ENCODE data around the gene FHL2. TPM values are rescaled to one million over a fixed set of nuclear protein-coding genes. Genes with fewer than 3 reads are reported as not detected.

FHL2 gene
- total and polyA plus RNA-seq, 2 of the 13 experiments (the other 11 are each of a cell fraction or from before 2014, with no cell fraction given): 1.9 to 74.8 TPM

- TF ChIP-seq ZNF34 (CRISPR knock-in tag; IDR thresholded peaks at IDR 0.05; ENCODE audit: borderline replicate concordance) (0 out of 2 replicates have a peak, but pooled peaks have one; percentile 63), CBX2 (IDR thresholded peaks at IDR 0.05; ENCODE audit: low read depth, low read length) (no peak), CBX2 (CRISPR knock-in tag; IDR thresholded peaks at IDR 0.05; ENCODE audit: low read depth) (peak; percentile 58; the same call in 1 of the 2 replicates), RBM39 (IDR thresholded peaks at IDR 0.05; ENCODE audit: low read depth, low read length, poor library complexity, severe bottlenecking) (peak; percentile 73), ZC3H4 (CRISPR knock-in tag; IDR thresholded peaks at IDR 0.05; ENCODE audit: borderline replicate concordance) (no peak), EP300 (IDR thresholded peaks at IDR 0.05; ENCODE audit: low read depth in 2 of 2, low read length in 2 of 2) (0 out of 4 replicates have a peak, but pooled peaks of 1 of the 2 experiments have one; percentile 6), EP300 (CRISPR knock-in tag; IDR thresholded peaks at IDR 0.05; ENCODE audit: borderline replicate concordance) (no peak), ZNF782 (CRISPR knock-in tag; IDR thresholded peaks at IDR 0.05; ENCODE audit: borderline replicate concordance) (0 out of 2 replicates have a peak, but pooled peaks have one; percentile 36), TBX2 (CRISPR knock-in tag; IDR thresholded peaks at IDR 0.05; ENCODE audit: borderline replicate concordance) (peak; percentile 56; the same call in 1 of the 2 replicates), XRCC5 (optimal IDR thresholded peaks at IDR 0.05; ENCODE audit: low read length) (peak; percentile 78), ZNF776 (CRISPR knock-in tag; IDR thresholded peaks at IDR 0.05) (peak; percentile 80; the same call in 1 of the 2 replicates), TCF12 (IDR thresholded peaks at IDR 0.05) (no peak), TCF12 (CRISPR knock-in tag; IDR thresholded peaks at IDR 0.05) (peak; percentile 36; the same call in 1 of the 2 replicates), ISX (CRISPR knock-in tag; conservative IDR thresholded peaks at IDR 0.05) (no peak), REPIN1 (CRISPR knock-in tag; IDR thresholded peaks at IDR 0.05; ENCODE audit: borderline replicate concordance, low read depth) (peak; percentile 22; the same call in 1 of the 2 replicates), ZNF75D (CRISPR knock-in tag; IDR thresholded peaks at IDR 0.05; ENCODE audit: borderline replicate concordance) (0 out of 2 replicates have a peak, but pooled peaks have one; percentile 67), MXD1 (CRISPR knock-in tag; IDR thresholded peaks at IDR 0.05) (peak; percentile 45; the same call in 1 of the 2 replicates), KMT2A (CRISPR knock-in tag; IDR thresholded peaks at IDR 0.05) (peak; percentile 56; the same call in 1 of the 2 replicates), ZNF564 (CRISPR knock-in tag; IDR thresholded peaks at IDR 0.05) (peak; percentile 66; the same call in 1 of the 2 replicates), ZNF563 (CRISPR knock-in tag; IDR thresholded peaks at IDR 0.05) (peak; percentile 92), IRF9 (CRISPR knock-in tag; IDR thresholded peaks at IDR 0.05; ENCODE audit: borderline replicate concordance) (peak; percentile 69; the same call in 1 of the 2 replicates), ZNF766 (CRISPR knock-in tag; IDR thresholded peaks at IDR 0.05; ENCODE audit: borderline replicate concordance) (0 out of 2 replicates have a peak, but pooled peaks have one; percentile 28), ZNF749 (CRISPR knock-in tag; IDR thresholded peaks at IDR 0.05; ENCODE audit: borderline replicate concordance) (0 out of 2 replicates have a peak, but pooled peaks have one; percentile 56), ZC3H13 (CRISPR knock-in tag; IDR thresholded peaks at IDR 0.05) (0 out of 2 replicates have a peak, but pooled peaks have one; percentile 45)
- TF ChIP-seq, protein P1, sequence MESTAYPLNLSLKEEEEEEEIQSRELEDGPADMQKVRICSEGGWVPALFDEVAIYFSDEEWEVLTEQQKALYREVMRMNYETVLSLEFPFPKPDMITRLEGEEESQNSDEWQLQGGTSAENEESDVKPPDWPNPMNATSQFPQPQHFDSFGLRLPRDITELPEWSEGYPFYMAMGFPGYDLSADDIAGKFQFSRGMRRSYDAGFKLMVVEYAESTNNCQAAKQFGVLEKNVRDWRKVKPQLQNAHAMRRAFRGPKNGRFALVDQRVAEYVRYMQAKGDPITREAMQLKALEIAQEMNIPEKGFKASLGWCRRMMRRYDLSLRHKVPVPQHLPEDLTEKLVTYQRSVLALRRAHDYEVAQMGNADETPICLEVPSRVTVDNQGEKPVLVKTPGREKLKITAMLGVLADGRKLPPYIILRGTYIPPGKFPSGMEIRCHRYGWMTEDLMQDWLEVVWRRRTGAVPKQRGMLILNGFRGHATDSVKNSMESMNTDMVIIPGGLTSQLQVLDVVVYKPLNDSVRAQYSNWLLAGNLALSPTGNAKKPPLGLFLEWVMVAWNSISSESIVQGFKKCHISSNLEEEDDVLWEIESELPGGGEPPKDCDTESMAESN (CRISPR knock-in tag; conservative IDR thresholded peaks at IDR 0.05): peak; percentile 31; the same call in 1 of the 2 replicates
- TF ChIP-seq, protein P2, sequence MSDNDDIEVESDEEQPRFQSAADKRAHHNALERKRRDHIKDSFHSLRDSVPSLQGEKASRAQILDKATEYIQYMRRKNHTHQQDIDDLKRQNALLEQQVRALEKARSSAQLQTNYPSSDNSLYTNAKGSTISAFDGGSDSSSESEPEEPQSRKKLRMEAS (IDR thresholded peaks at IDR 0.05): peak; percentile 94
Observed at GRCh38 chr2:105398336-105399206, at the start of gene FHL2 (continued).

All from HepG2 (cell line).